Hepatocyte (in vitro differentiated cells): ENCODE measurements around the gene ERC2. TPM values are rescaled to one million over a fixed set of nuclear protein-coding genes. Genes with fewer than 3 reads are reported as not detected.

Experiments
- DNase-seq: peaks from one replicate; pipeline ENCODE4 v3.0.0-alpha.2; 2016; ENCODE audit warnings: low spot score
- H2AFZ ChIP-seq: fragments of 200-600 bp; sonication (generic); 2 replicates; pipeline ENCODE4 v1.6.0; 2016; ENCODE audit warnings: antibody characterized with exemption, mild to moderate bottlenecking
- H3K27ac ChIP-seq: fragments of 200-600 bp; sonication (generic); 2 replicates; pipeline ENCODE4 v1.5.1; 2016; ENCODE audit warnings: mild to moderate bottlenecking
- H3K27me3 ChIP-seq: fragments of 200-600 bp; sonication (generic); 2 replicates; pipeline ENCODE4 v1.6.1; 2016
- H3K36me3 ChIP-seq: fragments of 200-600 bp; sonication (generic); replicated peaks from 2 replicates; pipeline ENCODE4 v1.5.1; 2016; ENCODE audit warnings: low read depth; ENCODE audit not compliant: insufficient read depth
- H3K4me1 ChIP-seq: fragments of 200-600 bp; sonication (generic); 2 replicates; pipeline ENCODE4 v1.5.1; 2016; ENCODE audit warnings: mild to moderate bottlenecking, moderate library complexity; ENCODE audit not compliant: insufficient read depth
- H3K4me2 ChIP-seq: fragments of 200-600 bp; sonication (generic); 2 replicates; pipeline ENCODE4 v1.6.0; 2016
- H3K4me3 ChIP-seq: fragments of 200-600 bp; sonication (generic); 2 replicates; pipeline ENCODE4 v1.5.1; 2016; ENCODE audit warnings: mild to moderate bottlenecking
- H3K79me2 ChIP-seq: fragments of 200-600 bp; sonication (generic); 2 replicates; pipeline ENCODE4 v1.6.0; 2017; ENCODE audit warnings: mild to moderate bottlenecking
- H3K9me2 ChIP-seq: fragments of 200-600 bp; sonication (generic); replicated peaks from 2 replicates; pipeline ENCODE4 v1.6.0; 2017; ENCODE audit warnings: mild to moderate bottlenecking; ENCODE audit not compliant: insufficient read depth
- H3K9me3 ChIP-seq: fragments of 200-600 bp; sonication (generic); 2 replicates; pipeline ENCODE4 v1.5.1; 2016; ENCODE audit warnings: low read depth, mild to moderate bottlenecking
- H4K20me1 ChIP-seq: fragments of 200-600 bp; sonication (generic); 2 replicates; pipeline ENCODE4 v1.6.0; 2016; ENCODE audit warnings: mild to moderate bottlenecking; ENCODE audit not compliant: insufficient read depth, poor library complexity, severe bottlenecking
- EZH2 ChIP-seq: fragments of 200-600 bp; sonication (generic); IDR thresholded peaks from 2 replicates; pipeline ENCODE4 v1.6.1; 2016; ENCODE audit warnings: antibody characterized with exemption, mild to moderate bottlenecking, borderline replicate concordance
- EZH2phosphoT487 ChIP-seq: fragments of 200-600 bp; sonication (generic); IDR thresholded peaks from one replicate; pipeline ENCODE4 v1.6.1; 2018; ENCODE audit warnings: antibody characterized with exemption, mild to moderate bottlenecking, low read depth, moderate library complexity; ENCODE audit not compliant: unreplicated experiment, severe bottlenecking
- WGBS: methylation state at CpG from one replicate; pipeline ENCODE4 v1.1.6; 2016; ENCODE audit warnings: low lambda C conversion rate; ENCODE audit errors: missing lambda C conversion rate; 5-methylcytosine and 5-hydroxymethylcytosine counted together
- polyA plus RNA-seq: library from polyadenylated mRNA; unstranded; fragments of >200 nt; fragmentation: Nextera tagmentation; extraction: Ambion mirVana; gene quantifications from 2 replicates; pipeline ENCODE4 v1.2.1, GENCODE V29; 2016
- total RNA-seq: library from RNA; depleted of rRNA; stranded (reverse); fragments of >200 nt; gene quantifications from 2 replicates; pipeline ENCODE4 v1.2.3, GENCODE V29; 2014
- TF ChIP-seq, protein P1 (sequence below): fragments of 200-600 bp; sonication (generic); IDR thresholded peaks from 2 replicates; pipeline ENCODE4 v1.5.1; 2016; ENCODE audit warnings: antibody characterized with exemption, mild to moderate bottlenecking; ENCODE audit not compliant: poor library complexity

Gene ERC2
- total and polyA plus RNA-seq, 2 experiments from 2014 or later = 1.2 to 5.3 TPM

DNA sequence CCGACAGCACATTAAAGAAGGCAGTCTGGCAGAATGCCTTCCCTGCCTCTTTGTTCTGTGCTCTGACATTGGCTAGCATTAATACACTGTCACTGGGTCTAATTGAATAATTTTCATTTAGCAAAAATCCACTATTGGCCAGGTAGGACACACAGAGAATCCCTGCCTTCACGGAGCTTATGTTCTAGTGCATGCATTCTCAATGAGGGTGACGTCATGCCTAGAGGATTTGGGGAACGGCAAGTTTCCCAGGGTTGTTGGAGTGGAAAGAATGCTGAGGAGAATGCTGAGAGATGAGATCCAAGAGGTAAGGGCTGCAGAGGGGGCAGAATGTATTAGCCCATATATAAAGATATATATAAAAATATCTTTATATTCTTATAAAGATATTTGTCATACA lies 284.7 kb downstream of the ERC2 start:
- WGBS = 70% methylated on average over 4 of the region's 4 CpGs
- DNase-seq = no peak
- Histone ChIP-seq H3K4me3 (no peak overlapping the region), H3K4me2 (no peak overlapping the region), H3K27me3 (no peaks in the 10 kb centered on the region), H4K20me1 (no peaks in the 10 kb centered on the region), H3K9me3 (no peaks in the 10 kb centered on the region), H3K36me3 (no peaks in the 10 kb centered on the region), H3K79me2 (no peaks in the 10 kb centered on the region), H2AFZ (no peak overlapping the region), H3K4me1 (peaks cover 3% of the 10 kb centered on the region), H3K9me2 (no peaks in the 10 kb centered on the region), H3K27ac (no peak overlapping the region)
- TF ChIP-seq EZH2 (no peak), EZH2phosphoT487 (no peak)
- TF ChIP-seq, protein P1, sequence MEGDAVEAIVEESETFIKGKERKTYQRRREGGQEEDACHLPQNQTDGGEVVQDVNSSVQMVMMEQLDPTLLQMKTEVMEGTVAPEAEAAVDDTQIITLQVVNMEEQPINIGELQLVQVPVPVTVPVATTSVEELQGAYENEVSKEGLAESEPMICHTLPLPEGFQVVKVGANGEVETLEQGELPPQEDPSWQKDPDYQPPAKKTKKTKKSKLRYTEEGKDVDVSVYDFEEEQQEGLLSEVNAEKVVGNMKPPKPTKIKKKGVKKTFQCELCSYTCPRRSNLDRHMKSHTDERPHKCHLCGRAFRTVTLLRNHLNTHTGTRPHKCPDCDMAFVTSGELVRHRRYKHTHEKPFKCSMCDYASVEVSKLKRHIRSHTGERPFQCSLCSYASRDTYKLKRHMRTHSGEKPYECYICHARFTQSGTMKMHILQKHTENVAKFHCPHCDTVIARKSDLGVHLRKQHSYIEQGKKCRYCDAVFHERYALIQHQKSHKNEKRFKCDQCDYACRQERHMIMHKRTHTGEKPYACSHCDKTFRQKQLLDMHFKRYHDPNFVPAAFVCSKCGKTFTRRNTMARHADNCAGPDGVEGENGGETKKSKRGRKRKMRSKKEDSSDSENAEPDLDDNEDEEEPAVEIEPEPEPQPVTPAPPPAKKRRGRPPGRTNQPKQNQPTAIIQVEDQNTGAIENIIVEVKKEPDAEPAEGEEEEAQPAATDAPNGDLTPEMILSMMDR = no peak

DNA sequence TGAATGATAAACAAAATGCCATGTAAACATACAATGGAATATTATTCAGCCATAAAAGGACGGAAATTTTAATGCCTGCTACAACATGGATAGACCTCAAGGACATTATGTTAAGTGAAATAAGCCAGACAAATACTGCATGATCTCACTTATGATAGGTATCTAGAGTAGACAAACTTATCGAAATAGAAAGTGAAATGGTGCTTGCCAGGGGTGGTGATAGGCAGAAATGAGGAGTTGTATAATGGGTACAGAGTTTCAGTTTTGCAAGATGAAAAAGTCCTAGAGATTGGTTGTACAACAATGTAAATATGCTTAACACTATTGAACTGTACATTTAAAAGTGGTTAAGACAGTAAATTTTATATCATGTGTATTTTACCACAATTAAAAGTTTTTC lies 287.8 kb downstream of the ERC2 start:
- 86% methylated on average over 2 of the region's 2 CpGs for WGBS

DNA sequence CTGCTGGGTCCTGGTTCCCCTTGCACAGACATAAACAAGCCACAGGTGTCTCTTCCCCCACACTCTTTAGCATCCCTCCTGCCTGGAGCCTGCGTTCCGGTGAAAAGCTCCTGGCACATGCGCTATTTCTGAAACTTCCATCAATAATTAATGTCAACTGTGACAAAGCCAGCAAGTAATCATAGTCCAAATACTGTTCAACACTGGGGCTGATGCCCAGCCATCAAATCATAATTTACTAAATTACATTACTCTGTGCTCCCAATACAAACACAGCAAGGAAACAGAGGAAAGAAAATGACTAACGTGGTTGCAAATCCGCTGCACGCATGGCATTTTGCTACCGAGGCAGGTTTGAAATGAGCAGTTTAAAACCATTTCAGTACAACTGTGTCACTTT lies 294.7 kb downstream of the ERC2 start:
- no peaks in the 10 kb centered on the region for H3K9me3 ChIP-seq
- H3K4me1 ChIP-seq = no peaks in the 10 kb centered on the region
- no peak overlapping the region for H2AFZ ChIP-seq
- no peak overlapping the region for H3K4me2 ChIP-seq
- H3K27ac ChIP-seq = no peak overlapping the region
- no peak for DNase-seq
- H3K4me3 ChIP-seq = no peak overlapping the region
- no peaks in the 10 kb centered on the region for H3K79me2 ChIP-seq
- no peaks in the 10 kb centered on the region for H3K9me2 ChIP-seq
- TF ChIP-seq EZH2 = no peak
- TF ChIP-seq, protein P1 = no peak
- no peaks in the 10 kb centered on the region for H3K27me3 ChIP-seq
- H3K36me3 ChIP-seq = no peaks in the 10 kb centered on the region
- H4K20me1 ChIP-seq = no peaks in the 10 kb centered on the region
- WGBS = 83% methylated on average over 7 of the region's 7 CpGs

More for the DNA sequence above, 287.8 kb downstream of the ERC2 start:
- no peak for TF ChIP-seq EZH2
- TF ChIP-seq, protein P1 = no peak
- TF ChIP-seq EZH2phosphoT487 = no peak
- Histone ChIP-seq H3K27ac (no peak overlapping the region), H3K9me2 (no peaks in the 10 kb centered on the region), H3K27me3 (no peaks in the 10 kb centered on the region), H4K20me1 (no peaks in the 10 kb centered on the region), H2AFZ (no peak overlapping the region), H3K4me2 (no peak overlapping the region), H3K9me3 (no peaks in the 10 kb centered on the region), H3K4me3 (no peak overlapping the region), H3K36me3 (no peaks in the 10 kb centered on the region), H3K79me2 (no peaks in the 10 kb centered on the region), H3K4me1 (peaks cover 3% of the 10 kb centered on the region)
- DNase-seq = no peak

DNA sequence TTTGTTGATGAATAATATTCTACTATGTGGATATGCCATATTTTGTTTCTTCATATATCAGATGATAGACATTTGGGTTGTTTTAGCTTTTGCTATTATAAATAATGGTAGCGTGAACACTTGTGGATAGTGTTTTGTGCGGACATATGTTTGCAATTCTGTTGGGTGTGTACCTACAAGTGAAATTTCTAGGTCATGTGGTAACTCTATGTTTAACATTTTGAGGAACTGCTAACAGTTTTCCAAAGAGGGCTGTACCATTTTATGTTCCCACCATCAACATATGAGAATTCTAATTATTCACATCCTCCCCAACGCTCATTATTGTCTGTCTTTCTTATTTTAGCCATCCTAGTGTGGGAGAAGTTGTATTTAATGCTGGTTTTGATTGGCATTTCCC lies 303.8 kb downstream of the ERC2 start:
- no peak overlapping the region for H3K27ac ChIP-seq
- DNase-seq = no peak
- H3K4me1 ChIP-seq = no peaks in the 10 kb centered on the region
- H3K79me2 ChIP-seq = no peaks in the 10 kb centered on the region
- no peak overlapping the region for H3K4me2 ChIP-seq
- no peaks in the 10 kb centered on the region for H3K9me2 ChIP-seq
- H3K27me3 ChIP-seq = no peaks in the 10 kb centered on the region
- no peaks in the 10 kb centered on the region for H3K36me3 ChIP-seq
- no peak overlapping the region for H3K4me3 ChIP-seq
- H2AFZ ChIP-seq = no peak overlapping the region
- H4K20me1 ChIP-seq = no peaks in the 10 kb centered on the region
- H3K9me3 ChIP-seq = no peaks in the 10 kb centered on the region
- WGBS = over 99% methylated on average over 3 of the region's 3 CpGs
- TF ChIP-seq EZH2 = no peak
- no peak for TF ChIP-seq EZH2phosphoT487
